ENCODE results near the gene FRAT2.

Gene FRAT2

GRCh38 chr10:97307866-97308780 is 26.4 kb downstream of the FRAT2 start:
- in situ Hi-C loops (cut with MboI; ENCODE audit: low sequenced_read_pairs, unreplicated experiment): no loop called here
- no peak for DNase-seq (ENCODE audit: low spot score)
- no peak for TF ChIP-seq CTCF (IDR thresholded peaks at IDR 0.05; ENCODE audit: borderline replicate concordance, control extremely low read depth, extremely low read depth, insufficient read depth, missing control alignments)

DNA sequence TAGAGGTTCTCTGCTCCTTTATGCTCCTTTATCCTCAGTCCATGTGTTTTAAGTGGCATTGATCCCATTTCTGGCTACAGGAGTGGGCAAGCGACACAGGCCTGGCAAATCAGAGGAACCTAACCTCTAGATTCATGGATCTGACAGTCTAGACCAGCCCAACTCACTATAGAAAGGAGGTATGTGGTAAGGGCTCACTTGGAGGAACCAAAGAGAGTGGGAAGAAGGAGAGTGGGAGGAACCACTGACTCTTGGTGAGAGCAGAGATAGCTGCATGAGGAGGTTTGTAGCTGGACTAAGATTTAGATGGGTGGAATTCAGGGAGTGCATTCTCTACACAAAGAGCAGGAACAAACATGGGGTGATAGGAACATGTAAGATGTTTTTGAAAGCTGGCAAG is 27.1 kb downstream of the FRAT2 start:
- no peak for TF ChIP-seq CTCF (IDR thresholded peaks at IDR 0.05; ENCODE audit: borderline replicate concordance, control extremely low read depth, extremely low read depth, insufficient read depth, missing control alignments)
- in situ Hi-C loops (cut with MboI; ENCODE audit: low sequenced_read_pairs, unreplicated experiment): no loop called here
- DNase-seq (ENCODE audit: low spot score): no peak

DNA sequence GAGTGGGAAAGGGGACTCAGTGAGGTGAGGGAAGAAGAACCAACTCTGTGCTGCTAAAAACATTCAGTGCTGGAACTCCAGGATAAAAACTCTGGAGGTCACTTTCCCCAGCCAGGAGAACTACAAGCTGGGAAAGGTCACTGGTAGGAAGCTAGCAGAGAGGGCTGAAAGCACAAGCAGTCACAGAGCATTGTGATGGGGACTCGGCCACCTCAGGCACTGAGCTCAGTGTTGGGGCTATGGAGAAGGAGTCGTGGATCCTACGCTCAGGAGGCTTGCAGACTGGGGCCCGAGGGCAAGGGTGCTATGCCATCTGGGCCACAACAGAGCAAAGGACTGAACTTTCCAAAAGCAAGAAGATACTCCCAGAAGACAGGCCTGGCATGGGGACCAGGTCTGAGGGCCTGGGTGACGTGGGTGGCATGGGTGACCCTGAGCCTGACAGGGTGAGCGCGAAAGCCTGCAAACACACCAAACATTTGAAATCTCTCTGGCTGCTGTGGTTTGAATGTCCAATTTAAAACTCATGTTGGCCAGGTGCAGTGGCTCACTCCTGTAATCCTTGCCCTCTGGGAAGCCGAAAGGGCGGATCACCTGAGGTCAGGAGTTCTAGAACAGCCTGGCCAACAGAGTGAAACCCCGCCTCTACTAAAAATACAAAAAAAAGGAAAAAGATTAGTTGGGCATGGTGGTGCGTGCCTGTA is 32.3 kb downstream of the FRAT2 start:
- in situ Hi-C loops (cut with MboI; ENCODE audit: low sequenced_read_pairs, unreplicated experiment): no loop called here
- TF ChIP-seq CTCF (IDR thresholded peaks at IDR 0.05; ENCODE audit: borderline replicate concordance, control extremely low read depth, extremely low read depth, insufficient read depth, missing control alignments): no peak
- no peak for DNase-seq (ENCODE audit: low spot score)

DNA sequence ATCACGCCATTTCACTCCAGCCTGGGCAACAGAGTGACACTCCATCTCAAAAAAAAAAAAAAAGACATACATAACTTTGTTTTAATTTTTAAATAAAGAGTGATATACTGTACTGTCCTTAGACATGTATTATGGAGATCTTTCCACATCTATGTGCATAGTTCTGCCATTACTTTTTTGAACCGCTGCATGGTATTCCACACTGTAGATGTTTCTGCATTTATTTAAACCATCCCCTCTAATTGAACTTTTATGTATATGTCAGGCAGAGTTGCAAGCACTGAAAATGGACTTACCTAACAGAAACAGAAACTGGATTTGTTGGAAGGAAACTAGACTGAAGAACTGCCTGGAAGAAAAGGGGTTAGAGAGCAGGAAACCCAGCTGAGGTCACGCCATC is 33.5 kb downstream of the FRAT2 start:
- no peak for TF ChIP-seq CTCF (IDR thresholded peaks at IDR 0.05; ENCODE audit: borderline replicate concordance, control extremely low read depth, extremely low read depth, insufficient read depth, missing control alignments)
- DNase-seq (ENCODE audit: low spot score): no peak
- in situ Hi-C loops (cut with MboI; ENCODE audit: low sequenced_read_pairs, unreplicated experiment): no loop called here

- no peak for TF ChIP-seq CTCF (IDR thresholded peaks at IDR 0.05; ENCODE audit: borderline replicate concordance, control extremely low read depth, extremely low read depth, insufficient read depth, missing control alignments)
- in situ Hi-C loops (cut with MboI; ENCODE audit: low sequenced_read_pairs, unreplicated experiment): no loop called here
- no peak for DNase-seq (ENCODE audit: low spot score)
These were observed 36.3 kb downstream of the FRAT2 start for GRCh38 chr10:97298223-97298571.

- in situ Hi-C loops (cut with MboI; ENCODE audit: low sequenced_read_pairs, unreplicated experiment): no loop called here
These were observed 36.8 kb downstream of the FRAT2 start for GRCh38 chr10:97297556-97298222.

More at GRCh38 chr10:97297556-97298222, 36.8 kb downstream of the FRAT2 start:
- TF ChIP-seq CTCF (IDR thresholded peaks at IDR 0.05; ENCODE audit: borderline replicate concordance, control extremely low read depth, extremely low read depth, insufficient read depth, missing control alignments): no peak
- DNase-seq (ENCODE audit: low spot score): no peak

All from GM13976 (cell line).